Liver (tissue), 3 donors: ENCODE data around the gene TK1.

ENCODE experiments used
- CTCF ChIP-seq: fragments of 150-350 bp; IDR thresholded peaks from 2 replicates; pipeline ENCODE4 v1.5.1; 2017; ENCODE audit warnings: improper control_type of control experiment, low read depth, low read length; ENCODE audit not compliant: missing input control
- EGR1 ChIP-seq, 2 donors: IDR thresholded peaks; 2 replicates each; pipeline ENCODE4 v1.6.1; 2016 to 2018; ENCODE audit warnings: antibody characterized with exemption in 2 of 2, low read depth in 2 of 2
- FOXA1 ChIP-seq: IDR thresholded peaks from 2 replicates; pipeline ENCODE4 v1.6.1; 2016; ENCODE audit warnings: antibody characterized with exemption
- HNF4G ChIP-seq: IDR thresholded peaks from 2 replicates; pipeline ENCODE4 v1.6.1; 2016; ENCODE audit warnings: antibody characterized with exemption
- JUND ChIP-seq, 2 donors: IDR thresholded peaks; 2 replicates each; pipeline ENCODE4 v1.6.1; 2016; ENCODE audit warnings: antibody characterized with exemption in 2 of 2
- MAX ChIP-seq: IDR thresholded peaks from 2 replicates; pipeline ENCODE4 v1.6.1; 2016; ENCODE audit warnings: antibody characterized with exemption
- NR2F2 ChIP-seq: IDR thresholded peaks from 2 replicates; pipeline ENCODE4 v1.6.1; 2016; ENCODE audit warnings: antibody characterized with exemption
- RAD21 ChIP-seq, 2 donors: IDR thresholded peaks; 2 replicates each; pipeline ENCODE4 v1.6.1; 2016; ENCODE audit warnings: antibody characterized with exemption in 2 of 2, mild to moderate bottlenecking in 2 of 2
- REST ChIP-seq: IDR thresholded peaks from 2 replicates; pipeline ENCODE4 v1.6.1; 2016; ENCODE audit warnings: antibody characterized with exemption, mild to moderate bottlenecking
- TAF1 ChIP-seq: conservative IDR thresholded peaks from 2 replicates; pipeline ENCODE4 v1.6.1; 2016; ENCODE audit warnings: antibody characterized with exemption, mild to moderate bottlenecking
- ZBTB33 ChIP-seq: IDR thresholded peaks from 2 replicates; pipeline ENCODE4 v1.6.1; 2016; ENCODE audit warnings: antibody characterized with exemption
- donor health status: healthy.
- donor health status: healthy.

DNA sequence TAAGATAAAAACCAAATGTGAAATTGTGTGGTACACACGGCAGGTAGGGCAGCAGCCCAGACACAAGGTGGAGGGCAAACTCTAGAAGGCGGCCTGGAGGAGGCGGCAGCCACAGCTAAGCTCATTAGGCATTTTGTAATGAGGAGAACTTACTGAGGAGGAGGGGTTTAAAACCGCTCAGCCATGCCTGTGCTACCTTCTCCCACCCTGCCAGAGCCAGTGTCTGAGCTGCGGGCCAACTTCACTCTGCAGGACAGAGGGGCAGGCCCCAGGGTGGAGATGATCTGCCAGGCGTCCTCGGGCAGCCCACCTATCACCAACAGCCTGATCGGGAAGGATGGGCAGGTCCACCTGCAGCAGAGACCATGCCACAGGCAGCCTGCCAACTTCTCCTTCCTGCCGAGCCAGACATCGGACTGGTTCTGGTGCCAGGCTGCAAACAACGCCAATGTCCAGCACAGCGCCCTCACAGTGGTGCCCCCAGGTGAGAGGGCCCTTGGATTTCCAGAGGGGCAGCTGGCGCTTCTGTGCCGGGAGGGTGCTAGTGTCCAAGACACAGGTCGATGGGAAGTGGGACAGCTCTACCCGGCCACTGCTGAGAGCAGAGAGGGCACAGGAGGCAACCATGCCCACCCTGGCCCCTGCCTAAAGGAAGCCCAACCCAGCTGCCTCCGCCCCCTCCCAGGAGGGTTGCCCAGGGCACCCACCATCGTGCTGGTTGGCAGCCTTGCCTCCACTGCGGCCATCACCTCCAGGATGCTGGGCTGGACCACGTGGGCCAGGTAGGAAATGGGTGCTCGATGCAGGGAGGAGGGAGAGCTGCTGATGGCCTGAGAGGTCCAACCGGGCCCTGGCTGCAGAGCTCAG lies 22.7 kb downstream of the TK1 start:
- TF ChIP-seq NR2F2 (no peak), CTCF (no peak), RAD21 (IDR thresholded peaks at IDR 0.05) (no peak), TAF1 (no peak), REST (no peak), HNF4G (no peak), FOXA1 (no peak), JUND (IDR thresholded peaks at IDR 0.05) (no peak), ZBTB33 (no peak), MAX (no peak), EGR1 (IDR thresholded peaks at IDR 0.05; ENCODE audit: low read depth in 2 of 2) (no peak)
